ENCODE measurements around the gene PHACTR4. TPM values are rescaled to one million over a fixed set of nuclear protein-coding genes. Genes with fewer than 3 reads are reported as not detected.

The PHACTR4 gene
- total and polyA plus RNA-seq, 9 of the 15 experiments (the other 6 are each of a cell fraction or from before 2014, with no cell fraction given): 6.4 to 43.6 (median 14.2) TPM

DNA sequence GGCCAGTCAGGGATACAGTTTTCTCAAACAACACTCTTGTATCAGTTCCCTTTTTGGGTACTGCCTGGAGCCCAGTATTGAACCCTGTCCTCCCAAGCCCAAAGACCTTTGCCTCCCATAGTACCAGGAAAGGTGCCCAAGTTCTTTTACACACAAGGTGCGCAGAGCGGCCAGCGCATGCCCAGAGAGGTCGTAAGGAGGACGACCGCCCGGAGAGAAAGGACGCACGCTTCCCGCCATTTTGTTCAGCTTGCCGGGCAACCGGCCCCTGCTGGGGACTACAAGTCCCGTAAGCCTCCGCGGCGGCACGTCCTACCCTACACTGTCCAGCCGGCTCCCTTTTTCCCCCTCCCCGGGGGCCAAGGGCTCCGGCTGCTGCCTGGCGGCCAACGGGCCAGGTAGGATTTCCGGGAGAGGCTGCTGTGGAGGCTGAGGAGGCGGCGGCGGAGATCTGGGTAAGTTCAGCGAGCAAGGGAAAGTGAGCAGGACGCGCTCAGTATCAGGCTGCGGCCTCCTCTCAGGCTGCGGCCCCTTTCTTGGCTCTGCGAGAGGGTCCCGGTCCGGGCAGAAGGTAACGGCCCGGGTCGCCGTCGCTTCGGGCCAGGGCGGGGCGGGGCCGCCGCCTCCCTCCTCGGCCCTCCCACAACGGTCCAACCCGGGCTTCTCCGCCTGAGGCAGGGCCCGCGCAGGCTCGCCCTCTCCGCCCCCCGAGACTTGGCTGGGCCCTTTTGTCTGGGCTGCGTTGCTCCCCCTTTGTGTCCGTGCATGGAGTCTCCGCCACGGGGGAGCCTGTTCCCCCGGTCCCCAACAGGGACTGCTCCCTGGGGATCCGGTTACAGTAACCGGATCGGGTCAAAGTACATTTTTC is at the start of gene PHACTR4 (continued):
- peak; percentile 99 to 100 for TF ChIP-seq MAZ (CRISPR knock-in tag; conservative IDR thresholded peaks at IDR 0.05 in 1 of 2, IDR thresholded peaks at IDR 0.05 in 1 of 2)
- TF ChIP-seq ATF1 (CRISPR knock-in tag; IDR thresholded peaks at IDR 0.05): no peak
- TF ChIP-seq ATF1 (tag; IDR thresholded peaks at IDR 0.05): peak; percentile 93
- TF ChIP-seq KLF13 (tag; IDR thresholded peaks at IDR 0.05; ENCODE audit: borderline replicate concordance, low read depth): peak; percentile 37
- TF ChIP-seq SMARCA4 (IDR thresholded peaks at IDR 0.05): peak; percentile 56; the same call in 1 of the 2 replicates
- TF ChIP-seq KAT7 (CRISPR knock-in tag; IDR thresholded peaks at IDR 0.05; ENCODE audit: borderline replicate concordance): peak; percentile 71; the same call in 1 of the 2 replicates
- TF ChIP-seq NR3C1 (CRISPR knock-in tag; IDR thresholded peaks at IDR 0.05): peak; percentile 62; the same call in 1 of the 2 replicates
- TF ChIP-seq, protein P1, sequence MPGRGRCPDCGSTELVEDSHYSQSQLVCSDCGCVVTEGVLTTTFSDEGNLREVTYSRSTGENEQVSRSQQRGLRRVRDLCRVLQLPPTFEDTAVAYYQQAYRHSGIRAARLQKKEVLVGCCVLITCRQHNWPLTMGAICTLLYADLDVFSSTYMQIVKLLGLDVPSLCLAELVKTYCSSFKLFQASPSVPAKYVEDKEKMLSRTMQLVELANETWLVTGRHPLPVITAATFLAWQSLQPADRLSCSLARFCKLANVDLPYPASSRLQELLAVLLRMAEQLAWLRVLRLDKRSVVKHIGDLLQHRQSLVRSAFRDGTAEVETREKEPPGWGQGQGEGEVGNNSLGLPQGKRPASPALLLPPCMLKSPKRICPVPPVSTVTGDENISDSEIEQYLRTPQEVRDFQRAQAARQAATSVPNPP (IDR thresholded peaks at IDR 0.05; ENCODE audit: borderline replicate concordance, insufficient read depth, insufficient read length): no peak
- TF ChIP-seq SMAD2 (IDR thresholded peaks at IDR 0.05; ENCODE audit: low read depth, low read length): 0 out of 2 replicates have a peak, but pooled peaks have one; percentile 21
- TF ChIP-seq ZNF24 (IDR thresholded peaks at IDR 0.05): no peak
- peak; percentile 99 for TF ChIP-seq POLR2A (conservative IDR thresholded peaks at IDR 0.05)
- TF ChIP-seq, protein P2, sequence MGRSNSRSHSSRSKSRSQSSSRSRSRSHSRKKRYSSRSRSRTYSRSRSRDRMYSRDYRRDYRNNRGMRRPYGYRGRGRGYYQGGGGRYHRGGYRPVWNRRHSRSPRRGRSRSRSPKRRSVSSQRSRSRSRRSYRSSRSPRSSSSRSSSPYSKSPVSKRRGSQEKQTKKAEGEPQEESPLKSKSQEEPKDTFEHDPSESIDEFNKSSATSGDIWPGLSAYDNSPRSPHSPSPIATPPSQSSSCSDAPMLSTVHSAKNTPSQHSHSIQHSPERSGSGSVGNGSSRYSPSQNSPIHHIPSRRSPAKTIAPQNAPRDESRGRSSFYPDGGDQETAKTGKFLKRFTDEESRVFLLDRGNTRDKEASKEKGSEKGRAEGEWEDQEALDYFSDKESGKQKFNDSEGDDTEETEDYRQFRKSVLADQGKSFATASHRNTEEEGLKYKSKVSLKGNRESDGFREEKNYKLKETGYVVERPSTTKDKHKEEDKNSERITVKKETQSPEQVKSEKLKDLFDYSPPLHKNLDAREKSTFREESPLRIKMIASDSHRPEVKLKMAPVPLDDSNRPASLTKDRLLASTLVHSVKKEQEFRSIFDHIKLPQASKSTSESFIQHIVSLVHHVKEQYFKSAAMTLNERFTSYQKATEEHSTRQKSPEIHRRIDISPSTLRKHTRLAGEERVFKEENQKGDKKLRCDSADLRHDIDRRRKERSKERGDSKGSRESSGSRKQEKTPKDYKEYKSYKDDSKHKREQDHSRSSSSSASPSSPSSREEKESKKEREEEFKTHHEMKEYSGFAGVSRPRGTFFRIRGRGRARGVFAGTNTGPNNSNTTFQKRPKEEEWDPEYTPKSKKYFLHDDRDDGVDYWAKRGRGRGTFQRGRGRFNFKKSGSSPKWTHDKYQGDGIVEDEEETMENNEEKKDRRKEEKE (IDR thresholded peaks at IDR 0.05; ENCODE audit: borderline replicate concordance in 1 of 2, control insufficient read depth in 1 of 2, low read depth in 2 of 2, low read length in 1 of 2): 0 out of 4 replicates have a peak, but pooled peaks of 1 of the 2 experiments have one; percentile 57
- TF ChIP-seq ZNF140 (CRISPR knock-in tag; IDR thresholded peaks at IDR 0.05): peak; percentile 57; the same call in 1 of the 2 replicates
- TF ChIP-seq, protein P3, sequence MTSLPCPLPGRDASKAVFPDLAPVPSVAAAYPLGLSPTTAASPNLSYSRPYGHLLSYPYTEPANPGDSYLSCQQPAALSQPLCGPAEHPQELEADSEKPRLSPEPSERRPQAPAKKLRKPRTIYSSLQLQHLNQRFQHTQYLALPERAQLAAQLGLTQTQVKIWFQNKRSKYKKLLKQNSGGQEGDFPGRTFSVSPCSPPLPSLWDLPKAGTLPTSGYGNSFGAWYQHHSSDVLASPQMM (CRISPR knock-in tag; IDR thresholded peaks at IDR 0.05): no peak
- TF ChIP-seq RB1 (IDR thresholded peaks at IDR 0.05; ENCODE audit: low read depth): peak; percentile 98
- no peak; the same call in 1 of the 2 replicates for TF ChIP-seq JUN (IDR thresholded peaks at IDR 0.05; ENCODE audit: borderline replicate concordance, low read depth, low read length)
- TF ChIP-seq JUN (CRISPR knock-in tag; IDR thresholded peaks at IDR 0.05; ENCODE audit: borderline replicate concordance): peak; percentile 84; the same call in 1 of the 2 replicates
- peak; percentile 96 for TF ChIP-seq NFATC3 (IDR thresholded peaks at IDR 0.05)
- peak; percentile 88 for TF ChIP-seq EP400 (IDR thresholded peaks at IDR 0.05)
- peak; percentile 98 for TF ChIP-seq KDM5B (IDR thresholded peaks at IDR 0.05; ENCODE audit: insufficient replicate concordance, low read depth, low read length)
- TF ChIP-seq, protein P4, sequence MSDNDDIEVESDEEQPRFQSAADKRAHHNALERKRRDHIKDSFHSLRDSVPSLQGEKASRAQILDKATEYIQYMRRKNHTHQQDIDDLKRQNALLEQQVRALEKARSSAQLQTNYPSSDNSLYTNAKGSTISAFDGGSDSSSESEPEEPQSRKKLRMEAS (CRISPR knock-in tag; IDR thresholded peaks at IDR 0.05): peak; percentile 91

All from K562 (cell line).